ENCODE results near the gene SLC39A9.

- no peak for TF ChIP-seq SP1 (CRISPR knock-in tag; conservative IDR thresholded peaks at IDR 0.05)
- TF ChIP-seq, protein P1, sequence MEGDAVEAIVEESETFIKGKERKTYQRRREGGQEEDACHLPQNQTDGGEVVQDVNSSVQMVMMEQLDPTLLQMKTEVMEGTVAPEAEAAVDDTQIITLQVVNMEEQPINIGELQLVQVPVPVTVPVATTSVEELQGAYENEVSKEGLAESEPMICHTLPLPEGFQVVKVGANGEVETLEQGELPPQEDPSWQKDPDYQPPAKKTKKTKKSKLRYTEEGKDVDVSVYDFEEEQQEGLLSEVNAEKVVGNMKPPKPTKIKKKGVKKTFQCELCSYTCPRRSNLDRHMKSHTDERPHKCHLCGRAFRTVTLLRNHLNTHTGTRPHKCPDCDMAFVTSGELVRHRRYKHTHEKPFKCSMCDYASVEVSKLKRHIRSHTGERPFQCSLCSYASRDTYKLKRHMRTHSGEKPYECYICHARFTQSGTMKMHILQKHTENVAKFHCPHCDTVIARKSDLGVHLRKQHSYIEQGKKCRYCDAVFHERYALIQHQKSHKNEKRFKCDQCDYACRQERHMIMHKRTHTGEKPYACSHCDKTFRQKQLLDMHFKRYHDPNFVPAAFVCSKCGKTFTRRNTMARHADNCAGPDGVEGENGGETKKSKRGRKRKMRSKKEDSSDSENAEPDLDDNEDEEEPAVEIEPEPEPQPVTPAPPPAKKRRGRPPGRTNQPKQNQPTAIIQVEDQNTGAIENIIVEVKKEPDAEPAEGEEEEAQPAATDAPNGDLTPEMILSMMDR (IDR thresholded peaks at IDR 0.05), result no peak
- TF ChIP-seq, protein P2, sequence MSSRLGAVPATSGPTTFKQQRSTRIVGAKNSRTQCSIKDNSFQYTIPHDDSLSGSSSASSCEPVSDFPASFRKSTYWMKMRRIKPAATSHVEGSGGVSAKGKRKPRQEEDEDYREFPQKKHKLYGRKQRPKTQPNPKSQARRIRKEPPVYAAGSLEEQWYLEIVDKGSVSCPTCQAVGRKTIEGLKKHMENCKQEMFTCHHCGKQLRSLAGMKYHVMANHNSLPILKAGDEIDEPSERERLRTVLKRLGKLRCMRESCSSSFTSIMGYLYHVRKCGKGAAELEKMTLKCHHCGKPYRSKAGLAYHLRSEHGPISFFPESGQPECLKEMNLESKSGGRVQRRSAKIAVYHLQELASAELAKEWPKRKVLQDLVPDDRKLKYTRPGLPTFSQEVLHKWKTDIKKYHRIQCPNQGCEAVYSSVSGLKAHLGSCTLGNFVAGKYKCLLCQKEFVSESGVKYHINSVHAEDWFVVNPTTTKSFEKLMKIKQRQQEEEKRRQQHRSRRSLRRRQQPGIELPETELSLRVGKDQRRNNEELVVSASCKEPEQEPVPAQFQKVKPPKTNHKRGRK (CRISPR knock-in tag; IDR thresholded peaks at IDR 0.05; ENCODE audit: borderline replicate concordance), result no peak
Measured at GRCh38 chr14:69505338-69506240, 107.1 kb downstream of the SLC39A9 start.
